ENCODE data around the gene PPP1R9A. TPM values are rescaled to one million over a fixed set of nuclear protein-coding genes. Genes with fewer than 3 reads are reported as not detected.
"Not testable (repeated sequence)": the region's sequence is repeated elsewhere in the genome, so short reads cannot be mapped to it uniquely, and the experiment has no call there.

The PPP1R9A gene
- polyA plus RNA-seq, 1 donor (not counting 4 experiments of a cell fraction or from before 2014, with no cell fraction given): 0.01 TPM

GRCh38 chr7:94999069-94999351, 91.6 kb downstream of the PPP1R9A start:
- H3K4me3 ChIP-seq (ENCODE audit: control insufficient read depth in 2 of 3, extremely low read depth in 1 of 3, insufficient read depth in 2 of 3, low read depth in 1 of 3, low read length in 3 of 3): no peak overlapping the region
- H3K79me2 ChIP-seq (ENCODE audit: control insufficient read depth, insufficient read depth, low read length): no peaks in the 10 kb centered on the region
- no peaks in the 10 kb centered on the region for H4K20me1 ChIP-seq (ENCODE audit: control insufficient read depth, extremely low read depth, insufficient read depth, low read length)
- no peak overlapping the region for H3K9ac ChIP-seq (ENCODE audit: control insufficient read depth, extremely low read depth, insufficient read depth, low read length)
- dilution Hi-C loops (cut with MboI; ENCODE audit: extremely low pct_ligation_motif_present, low sequenced_read_pairs): no loop called here
- H3K36me3 ChIP-seq (ENCODE audit: control insufficient read depth in 2 of 2, extremely low read depth in 1 of 2, insufficient read depth in 2 of 2, low read length in 2 of 2): no peaks in the 10 kb centered on the region
- no peak overlapping the region for H2AFZ ChIP-seq (ENCODE audit: control insufficient read depth, low read length)
- TF ChIP-seq CTCF (optimal IDR thresholded peaks at IDR 0.05 in 1 of 3, IDR thresholded peaks at IDR 0.05 in 1 of 3, conservative IDR thresholded peaks at IDR 0.05 in 1 of 3; ENCODE audit: extremely low read depth in 1 of 3, insufficient read depth in 2 of 3, low read length in 3 of 3) (no peak), EZH2 (IDR thresholded peaks at IDR 0.05; ENCODE audit: low read length) (no peak)
- no peak overlapping the region for H3K27ac ChIP-seq (ENCODE audit: control insufficient read depth, insufficient read depth, low read length)
- no peaks in the 10 kb centered on the region for H3K27me3 ChIP-seq (ENCODE audit: control insufficient read depth, extremely low read depth, insufficient read depth, low read length)
- FAIRE-seq (no peak), DNase-seq (ENCODE audit: low read depth, low spot score) (no peak)
- H3K4me2 ChIP-seq (ENCODE audit: control insufficient read depth, extremely low read depth, insufficient read depth, low read depth, low read length): no peak overlapping the region
- H3K4me1 ChIP-seq (ENCODE audit: control insufficient read depth, extremely low read depth, insufficient read depth, low read length): no peaks in the 10 kb centered on the region
- no peaks in the 10 kb centered on the region for H3K9me3 ChIP-seq (ENCODE audit: control insufficient read depth, low read depth, low read length)
- no peaks in the 10 kb centered on the region for H3K9me1 ChIP-seq (ENCODE audit: control insufficient read depth, extremely low read depth, insufficient read depth, low read length)

- DNase-seq (ENCODE audit: low read depth, low spot score); FAIRE-seq; H3K79me2 ChIP-seq (ENCODE audit: control insufficient read depth, insufficient read depth, low read length); H4K20me1 ChIP-seq (ENCODE audit: control insufficient read depth, extremely low read depth, insufficient read depth, low read length); H3K4me1 ChIP-seq (ENCODE audit: control insufficient read depth, extremely low read depth, insufficient read depth, low read length); H3K9me3 ChIP-seq (ENCODE audit: control insufficient read depth, low read depth, low read length); H3K4me3 ChIP-seq (ENCODE audit: control insufficient read depth in 2 of 3, extremely low read depth in 1 of 3, insufficient read depth in 2 of 3, low read depth in 1 of 3, low read length in 3 of 3); H3K27me3 ChIP-seq (ENCODE audit: control insufficient read depth, extremely low read depth, insufficient read depth, low read length); H3K36me3 ChIP-seq (ENCODE audit: control insufficient read depth in 2 of 2, extremely low read depth in 1 of 2, insufficient read depth in 2 of 2, low read length in 2 of 2); H3K9ac ChIP-seq (ENCODE audit: control insufficient read depth, extremely low read depth, insufficient read depth, low read length); H2AFZ ChIP-seq (ENCODE audit: control insufficient read depth, low read length); dilution Hi-C loops (cut with MboI; ENCODE audit: extremely low pct_ligation_motif_present, low sequenced_read_pairs); H3K9me1 ChIP-seq (ENCODE audit: control insufficient read depth, extremely low read depth, insufficient read depth, low read length); H3K4me2 ChIP-seq (ENCODE audit: control insufficient read depth, extremely low read depth, insufficient read depth, low read depth, low read length); H3K27ac ChIP-seq (ENCODE audit: control insufficient read depth, insufficient read depth, low read length): not testable (repeated sequence)
These were observed 92.2 kb downstream of the PPP1R9A start for GRCh38 chr7:94999601-95000000.

- no peaks in the 10 kb centered on the region for H3K9me3 ChIP-seq (ENCODE audit: control insufficient read depth, low read depth, low read length)
- no peaks in the 10 kb centered on the region for H3K4me1 ChIP-seq (ENCODE audit: control insufficient read depth, extremely low read depth, insufficient read depth, low read length)
- H3K27me3 ChIP-seq (ENCODE audit: control insufficient read depth, extremely low read depth, insufficient read depth, low read length): no peaks in the 10 kb centered on the region
- DNase-seq (ENCODE audit: low read depth, low spot score): no peak
- H3K27ac ChIP-seq (ENCODE audit: control insufficient read depth, insufficient read depth, low read length): no peak overlapping the region
- H3K9me1 ChIP-seq (ENCODE audit: control insufficient read depth, extremely low read depth, insufficient read depth, low read length): no peaks in the 10 kb centered on the region
- no peak overlapping the region for H2AFZ ChIP-seq (ENCODE audit: control insufficient read depth, low read length)
- no peak overlapping the region for H3K4me2 ChIP-seq (ENCODE audit: control insufficient read depth, extremely low read depth, insufficient read depth, low read depth, low read length)
- H3K9ac ChIP-seq (ENCODE audit: control insufficient read depth, extremely low read depth, insufficient read depth, low read length): no peak overlapping the region
- no peaks in the 10 kb centered on the region for H3K36me3 ChIP-seq (ENCODE audit: control insufficient read depth in 2 of 2, extremely low read depth in 1 of 2, insufficient read depth in 2 of 2, low read length in 2 of 2)
- FAIRE-seq: no peak
- no peaks in the 10 kb centered on the region for H4K20me1 ChIP-seq (ENCODE audit: control insufficient read depth, extremely low read depth, insufficient read depth, low read length)
- H3K4me3 ChIP-seq (ENCODE audit: control insufficient read depth in 2 of 3, extremely low read depth in 1 of 3, insufficient read depth in 2 of 3, low read depth in 1 of 3, low read length in 3 of 3): no peak overlapping the region
- dilution Hi-C loops (cut with MboI; ENCODE audit: extremely low pct_ligation_motif_present, low sequenced_read_pairs): no loop called here
- TF ChIP-seq EZH2 (IDR thresholded peaks at IDR 0.05; ENCODE audit: low read length) (no peak), CTCF (optimal IDR thresholded peaks at IDR 0.05 in 1 of 3, IDR thresholded peaks at IDR 0.05 in 1 of 3, conservative IDR thresholded peaks at IDR 0.05 in 1 of 3; ENCODE audit: extremely low read depth in 1 of 3, insufficient read depth in 2 of 3, low read length in 3 of 3) (no peak)
- H3K79me2 ChIP-seq (ENCODE audit: control insufficient read depth, insufficient read depth, low read length): no peaks in the 10 kb centered on the region
These were observed 93.9 kb downstream of the PPP1R9A start for GRCh38 chr7:95001258-95001657.

All from keratinocyte (primary cell).